ENCODE results near the gene ATG4D.
"Not testable (repeated sequence)": the region's sequence is repeated elsewhere in the genome, so short reads cannot be mapped to it uniquely, and the experiment has no call there.

The ATG4D gene

GRCh38 chr19:10565028-10565566, 21.4 kb downstream of the ATG4D start:
- H3K36me3 ChIP-seq (ENCODE audit: control insufficient read depth in 2 of 2, insufficient read depth in 2 of 2, low read length in 2 of 2): peaks cover 2 to 7% of the 10 kb centered on the region in 2 donors
- peaks cover 35 to 38% of the 10 kb centered on the region in 2 donors for H3K4me1 ChIP-seq (ENCODE audit: control insufficient read depth in 2 of 2, insufficient read depth in 2 of 2, low read length in 2 of 2)
- H3K27ac ChIP-seq (ENCODE audit: low read depth in 2 of 2, low read length in 2 of 2): peak overlapping the region; percentile 74 to 86
- peak overlapping the region; percentile 82 to 86 for H3K4me3 ChIP-seq (ENCODE audit: low read length in 2 of 2)
- H3K27me3 ChIP-seq (ENCODE audit: control insufficient read depth in 2 of 2, insufficient read depth in 2 of 2, low read length in 2 of 2): no peaks in the 10 kb centered on the region
- peak overlapping the region; percentile 88 for H3K9ac ChIP-seq (ENCODE audit: low read depth in 1 of 2, low read length in 2 of 2)
- H3K9me3 ChIP-seq (ENCODE audit: control insufficient read depth in 2 of 2, low read length in 2 of 2): no peaks in the 10 kb centered on the region

- peak within 1 kb of the TSS; percentile 79 to 86 for H3K27ac ChIP-seq (ENCODE audit: low read depth in 2 of 2, low read length in 2 of 2)
- H3K4me1 ChIP-seq (ENCODE audit: control insufficient read depth in 2 of 2, insufficient read depth in 2 of 2, low read length in 2 of 2): peaks cover 35 to 38% of the 10 kb centered on the region in 2 donors
- no peaks in the 10 kb centered on the region for H3K9me3 ChIP-seq (ENCODE audit: control insufficient read depth in 2 of 2, low read length in 2 of 2)
Measured at GRCh38 chr19:10565567-10566407, 22.1 kb downstream of the ATG4D start, which contains the start of gene KRI1. KRI1 (minus strand) TSS chr19:10566010; CDS start chr19:10565999, 11 bp downstream.

GRCh38 chr19:10566408-10566657, 22.6 kb downstream of the ATG4D start:
- Histone ChIP-seq H3K27ac (ENCODE audit: low read depth in 2 of 2, low read length in 2 of 2) (peak overlapping the region; percentile 79 to 86), H3K9ac (ENCODE audit: low read depth in 1 of 2, low read length in 2 of 2) (peak overlapping the region; percentile 70), H3K27me3 (ENCODE audit: control insufficient read depth in 2 of 2, insufficient read depth in 2 of 2, low read length in 2 of 2) (no peaks in the 10 kb centered on the region), H3K4me1 (ENCODE audit: control insufficient read depth in 2 of 2, insufficient read depth in 2 of 2, low read length in 2 of 2) (peaks cover 35 to 38% of the 10 kb centered on the region in 2 donors), H3K4me3 (ENCODE audit: low read length in 2 of 2) (peak overlapping the region; percentile 74 to 86), H3K36me3 (ENCODE audit: control insufficient read depth in 2 of 2, insufficient read depth in 2 of 2, low read length in 2 of 2) (no peaks in the 10 kb centered on the region), H3K9me3 (ENCODE audit: control insufficient read depth in 2 of 2, low read length in 2 of 2) (no peaks in the 10 kb centered on the region)

More at GRCh38 chr19:10565567-10566407, 22.1 kb downstream of the ATG4D start, which contains the start of gene KRI1:
- H3K27me3 ChIP-seq (ENCODE audit: control insufficient read depth in 2 of 2, insufficient read depth in 2 of 2, low read length in 2 of 2): no peaks in the 10 kb centered on the region
- H3K9ac ChIP-seq (ENCODE audit: low read depth in 1 of 2, low read length in 2 of 2): peak within 1 kb of the TSS; percentile 88
- H3K36me3 ChIP-seq (ENCODE audit: control insufficient read depth in 2 of 2, insufficient read depth in 2 of 2, low read length in 2 of 2): no peaks in the 10 kb centered on the region
- peak within 1 kb of the TSS; percentile 82 to 86 for H3K4me3 ChIP-seq (ENCODE audit: low read length in 2 of 2)

GRCh38 chr19:10566658-10567410, 23.1 kb downstream of the ATG4D start:
- peak overlapping the region; percentile 79 to 86 for H3K27ac ChIP-seq (ENCODE audit: low read depth in 2 of 2, low read length in 2 of 2)
- H3K9ac ChIP-seq (ENCODE audit: low read depth in 1 of 2, low read length in 2 of 2): peak overlapping the region; percentile 70
- H3K4me3 ChIP-seq (ENCODE audit: low read length in 2 of 2): peak overlapping the region in 1 of 2 donors; percentile 74
- no peaks in the 10 kb centered on the region for H3K27me3 ChIP-seq (ENCODE audit: control insufficient read depth in 2 of 2, insufficient read depth in 2 of 2, low read length in 2 of 2)
- peaks cover 35 to 38% of the 10 kb centered on the region in 2 donors for H3K4me1 ChIP-seq (ENCODE audit: control insufficient read depth in 2 of 2, insufficient read depth in 2 of 2, low read length in 2 of 2)
- H3K9me3 ChIP-seq (ENCODE audit: control insufficient read depth in 2 of 2, low read length in 2 of 2): no peaks in the 10 kb centered on the region
- no peaks in the 10 kb centered on the region for H3K36me3 ChIP-seq (ENCODE audit: control insufficient read depth in 2 of 2, insufficient read depth in 2 of 2, low read length in 2 of 2)

GRCh38 chr19:10567656-10568055, 24.0 kb downstream of the ATG4D start:
- no peaks in the 10 kb centered on the region for H3K9me3 ChIP-seq (ENCODE audit: control insufficient read depth in 2 of 2, low read length in 2 of 2)
- H3K27ac ChIP-seq (ENCODE audit: low read depth in 2 of 2, low read length in 2 of 2): peak overlapping the region in 1 of 2 donors; percentile 86
- no peaks in the 10 kb centered on the region for H3K36me3 ChIP-seq (ENCODE audit: control insufficient read depth in 2 of 2, insufficient read depth in 2 of 2, low read length in 2 of 2)
- H3K4me1 ChIP-seq (ENCODE audit: control insufficient read depth in 2 of 2, insufficient read depth in 2 of 2, low read length in 2 of 2): peaks cover 35 to 38% of the 10 kb centered on the region in 2 donors
- H3K27me3 ChIP-seq (ENCODE audit: control insufficient read depth in 2 of 2, insufficient read depth in 2 of 2, low read length in 2 of 2): no peaks in the 10 kb centered on the region
- peak overlapping the region; percentile 64 to 74 for H3K4me3 ChIP-seq (ENCODE audit: low read length in 2 of 2)
- H3K9ac ChIP-seq (ENCODE audit: low read depth in 1 of 2, low read length in 2 of 2): peak overlapping the region in 1 of 2 donors; percentile 75

GRCh38 chr19:10568062-10568825, 24.5 kb downstream of the ATG4D start:
- Histone ChIP-seq H3K27me3 (ENCODE audit: control insufficient read depth in 2 of 2, insufficient read depth in 2 of 2, low read length in 2 of 2) (no peaks in the 10 kb centered on the region), H3K27ac (ENCODE audit: low read depth in 2 of 2, low read length in 2 of 2) (peak overlapping the region; percentile 71 to 86), H3K9ac (ENCODE audit: low read depth in 1 of 2, low read length in 2 of 2) (peak overlapping the region; percentile 47 to 75), H3K9me3 (ENCODE audit: control insufficient read depth in 2 of 2, low read length in 2 of 2) (no peaks in the 10 kb centered on the region), H3K4me3 (ENCODE audit: low read length in 2 of 2) (peak overlapping the region; percentile 64 to 74), H3K36me3 (ENCODE audit: control insufficient read depth in 2 of 2, insufficient read depth in 2 of 2, low read length in 2 of 2) (no peaks in the 10 kb centered on the region), H3K4me1 (ENCODE audit: control insufficient read depth in 2 of 2, insufficient read depth in 2 of 2, low read length in 2 of 2) (peaks cover 35 to 38% of the 10 kb centered on the region in 2 donors)

- Histone ChIP-seq H3K4me1 (ENCODE audit: control insufficient read depth in 2 of 2, insufficient read depth in 2 of 2, low read length in 2 of 2) (peaks cover 35 to 38% of the 10 kb centered on the region in 2 donors), H3K9ac (ENCODE audit: low read depth in 1 of 2, low read length in 2 of 2) (peak within 1 kb of the TSS; percentile 47 to 75), H3K4me3 (ENCODE audit: low read length in 2 of 2) (peak within 1 kb of the TSS; percentile 72 to 74)
Measured at GRCh38 chr19:10568826-10569651, 25.3 kb downstream of the ATG4D start, which contains the start of gene CDKN2D. CDKN2D (minus strand) TSS chr19:10568979; CDS start chr19:10568653, 326 bp downstream.

GRCh38 chr19:10573793-10574192, 30.1 kb downstream of the ATG4D start:
- H3K9ac ChIP-seq (ENCODE audit: low read depth in 1 of 2, low read length in 2 of 2); H3K36me3 ChIP-seq (ENCODE audit: control insufficient read depth in 2 of 2, insufficient read depth in 2 of 2, low read length in 2 of 2); H3K27me3 ChIP-seq (ENCODE audit: control insufficient read depth in 2 of 2, insufficient read depth in 2 of 2, low read length in 2 of 2); H3K4me3 ChIP-seq (ENCODE audit: low read length in 2 of 2); H3K4me1 ChIP-seq (ENCODE audit: control insufficient read depth in 2 of 2, insufficient read depth in 2 of 2, low read length in 2 of 2); H3K9me3 ChIP-seq (ENCODE audit: control insufficient read depth in 2 of 2, low read length in 2 of 2); H3K27ac ChIP-seq (ENCODE audit: low read depth in 2 of 2, low read length in 2 of 2): not testable (repeated sequence)

More at GRCh38 chr19:10568826-10569651, 25.3 kb downstream of the ATG4D start, which contains the start of gene CDKN2D:
- no peaks in the 10 kb centered on the region for H3K27me3 ChIP-seq (ENCODE audit: control insufficient read depth in 2 of 2, insufficient read depth in 2 of 2, low read length in 2 of 2)
- no peaks in the 10 kb centered on the region for H3K9me3 ChIP-seq (ENCODE audit: control insufficient read depth in 2 of 2, low read length in 2 of 2)
- H3K36me3 ChIP-seq (ENCODE audit: control insufficient read depth in 2 of 2, insufficient read depth in 2 of 2, low read length in 2 of 2): no peaks in the 10 kb centered on the region
- H3K27ac ChIP-seq (ENCODE audit: low read depth in 2 of 2, low read length in 2 of 2): peak within 1 kb of the TSS; percentile 71 to 86

- H3K9me3 ChIP-seq (ENCODE audit: control insufficient read depth in 2 of 2, low read length in 2 of 2): no peaks in the 10 kb centered on the region
- H3K36me3 ChIP-seq (ENCODE audit: control insufficient read depth in 2 of 2, insufficient read depth in 2 of 2, low read length in 2 of 2): peaks cover 7 to 8% of the 10 kb centered on the region in 2 donors
- H3K27me3 ChIP-seq (ENCODE audit: control insufficient read depth in 2 of 2, insufficient read depth in 2 of 2, low read length in 2 of 2): no peaks in the 10 kb centered on the region
- no peak overlapping the region for H3K27ac ChIP-seq (ENCODE audit: low read depth in 2 of 2, low read length in 2 of 2)
- H3K4me3 ChIP-seq (ENCODE audit: low read length in 2 of 2): no peak overlapping the region
- H3K9ac ChIP-seq (ENCODE audit: low read depth in 1 of 2, low read length in 2 of 2): no peak overlapping the region
- peaks cover 2% of the 10 kb centered on the region in 2 donors for H3K4me1 ChIP-seq (ENCODE audit: control insufficient read depth in 2 of 2, insufficient read depth in 2 of 2, low read length in 2 of 2)
Measured at GRCh38 chr19:10574462-10574861, 30.8 kb downstream of the ATG4D start.
